ENCODE data around the gene ARPC4.

DNA sequence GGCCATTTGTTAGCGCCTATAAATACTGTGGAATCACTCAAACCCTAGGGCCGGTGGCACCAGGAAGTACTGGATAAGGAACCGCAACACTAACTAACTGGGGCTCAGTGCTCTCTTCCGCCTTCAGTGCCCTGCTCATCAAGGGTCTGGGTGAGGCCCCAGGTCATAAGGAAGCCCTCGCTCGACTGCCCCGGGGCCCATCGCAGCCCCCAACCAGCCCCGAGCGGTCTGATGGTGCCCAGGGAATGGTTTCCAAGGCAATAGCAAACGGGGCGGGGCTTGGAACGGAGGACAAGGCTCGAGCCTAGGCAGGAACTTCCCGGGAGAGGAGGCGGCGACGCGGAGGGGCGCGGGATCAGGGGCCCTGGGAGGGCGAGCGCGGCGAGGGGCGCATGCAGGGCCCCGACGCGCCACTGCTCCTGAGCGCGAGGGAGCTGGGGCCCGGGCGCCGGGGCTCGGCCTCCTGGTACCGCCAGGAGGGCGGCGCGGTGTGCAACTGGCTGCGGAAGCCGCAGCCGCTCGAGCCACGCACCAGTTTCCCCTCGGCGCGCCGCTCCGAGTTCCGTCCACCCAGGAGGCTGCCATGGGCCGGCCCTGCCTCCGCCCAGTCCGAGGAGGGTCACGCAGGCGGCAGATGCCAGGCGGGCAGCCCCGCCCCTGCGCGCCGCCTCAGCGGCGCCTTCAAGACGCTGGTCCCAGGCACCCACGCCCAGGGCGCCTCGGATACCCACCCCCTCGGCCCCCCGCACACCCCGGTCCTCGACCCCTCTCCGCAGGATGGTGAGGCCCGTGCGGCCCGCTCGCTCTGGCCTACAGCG lies 16.9 kb downstream of the ARPC4 start, which contains the start of gene TTLL3:
- TF ChIP-seq EZH2 (IDR thresholded peaks at IDR 0.05; ENCODE audit: borderline replicate concordance, low read length) = no peak
- TF ChIP-seq, protein P1, sequence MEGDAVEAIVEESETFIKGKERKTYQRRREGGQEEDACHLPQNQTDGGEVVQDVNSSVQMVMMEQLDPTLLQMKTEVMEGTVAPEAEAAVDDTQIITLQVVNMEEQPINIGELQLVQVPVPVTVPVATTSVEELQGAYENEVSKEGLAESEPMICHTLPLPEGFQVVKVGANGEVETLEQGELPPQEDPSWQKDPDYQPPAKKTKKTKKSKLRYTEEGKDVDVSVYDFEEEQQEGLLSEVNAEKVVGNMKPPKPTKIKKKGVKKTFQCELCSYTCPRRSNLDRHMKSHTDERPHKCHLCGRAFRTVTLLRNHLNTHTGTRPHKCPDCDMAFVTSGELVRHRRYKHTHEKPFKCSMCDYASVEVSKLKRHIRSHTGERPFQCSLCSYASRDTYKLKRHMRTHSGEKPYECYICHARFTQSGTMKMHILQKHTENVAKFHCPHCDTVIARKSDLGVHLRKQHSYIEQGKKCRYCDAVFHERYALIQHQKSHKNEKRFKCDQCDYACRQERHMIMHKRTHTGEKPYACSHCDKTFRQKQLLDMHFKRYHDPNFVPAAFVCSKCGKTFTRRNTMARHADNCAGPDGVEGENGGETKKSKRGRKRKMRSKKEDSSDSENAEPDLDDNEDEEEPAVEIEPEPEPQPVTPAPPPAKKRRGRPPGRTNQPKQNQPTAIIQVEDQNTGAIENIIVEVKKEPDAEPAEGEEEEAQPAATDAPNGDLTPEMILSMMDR (conservative IDR thresholded peaks at IDR 0.05 in 1 of 2, IDR thresholded peaks at IDR 0.05 in 1 of 2; ENCODE audit: extremely low read depth in 1 of 2, insufficient read depth in 1 of 2, low read depth in 1 of 2, low read length in 2 of 2) = no peak

Measured in mammary epithelial cell (primary cell).